Retinal pigment epithelial cell (primary cell): Measurements from ENCODE around the gene PDAP1.

ENCODE experiments used
- DNase-seq: peaks from one replicate; pipeline ENCODE4 v3.0.0-alpha.2; 2010; ENCODE audit warnings: low read depth
- H3K4me3 ChIP-seq: 2 replicates; pipeline ENCODE4 v1.5.1; 2011; ENCODE audit warnings: mild to moderate bottlenecking, low read length, control low read depth, moderate library complexity
- CTCF ChIP-seq: conservative IDR thresholded peaks from 2 replicates; pipeline ENCODE4 v1.5.1; 2011; ENCODE audit warnings: low read depth, low read length, control low read depth, inconsistent platforms

Gene PDAP1, protein sequence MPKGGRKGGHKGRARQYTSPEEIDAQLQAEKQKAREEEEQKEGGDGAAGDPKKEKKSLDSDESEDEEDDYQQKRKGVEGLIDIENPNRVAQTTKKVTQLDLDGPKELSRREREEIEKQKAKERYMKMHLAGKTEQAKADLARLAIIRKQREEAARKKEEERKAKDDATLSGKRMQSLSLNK

DNA sequence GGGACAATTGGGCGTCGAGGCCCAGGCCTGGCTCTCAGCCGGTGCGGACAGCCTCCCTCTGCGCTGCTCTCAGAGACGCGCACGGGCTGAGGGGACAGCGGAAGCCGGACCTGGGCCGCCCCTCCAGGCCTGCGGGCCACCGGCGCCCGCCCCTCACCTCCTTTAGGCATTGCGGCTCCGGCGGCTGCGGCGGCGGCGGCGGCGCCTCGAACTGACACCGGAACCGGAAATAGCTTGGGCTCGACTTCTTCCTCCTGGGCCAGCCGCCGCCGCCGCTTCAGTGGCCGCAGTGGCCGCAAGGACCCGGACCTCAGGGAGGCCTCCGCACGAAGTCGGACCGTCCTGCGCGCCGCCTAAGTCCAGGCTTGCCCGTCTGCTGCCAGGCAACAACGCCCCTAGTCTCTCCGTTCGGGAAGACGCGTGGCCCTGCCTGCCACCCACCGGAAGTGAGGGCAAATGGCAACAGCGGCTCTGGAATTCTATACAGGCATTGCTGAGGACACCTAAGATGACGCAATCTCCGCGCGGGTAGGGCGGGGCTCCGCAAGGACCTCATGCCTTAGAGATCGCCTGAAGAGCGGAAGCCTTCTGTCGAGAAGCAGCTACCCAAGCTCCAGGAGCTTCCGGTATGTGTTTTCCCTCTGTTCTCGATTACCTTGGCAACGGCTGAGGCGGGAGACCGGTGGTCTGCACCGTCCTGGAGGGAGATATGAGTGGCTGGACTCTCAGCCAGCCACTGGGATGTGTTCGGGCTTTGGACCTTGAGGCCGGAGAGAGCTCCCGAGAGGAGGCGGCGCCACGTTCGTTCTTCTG lies at the start of gene PDAP1, which contains the start of gene BUD31:
PDAP1 (minus strand) TSS at position 219 of the 813 bp plus-strand sequence; CDS start at position 170, 49 bp downstream.
BUD31 (plus strand) TSS at position 591 of the 813 bp plus-strand sequence. CDS start 2,124 bp downstream, outside the sequence.
- peak within 1 kb of the TSS; percentile 99 for H3K4me3 ChIP-seq
- TF ChIP-seq CTCF, result no peak
- DNase-seq, result peak; percentile 84

GRCh38 chr7:99457650-99458493 lies 49.5 kb upstream of the PDAP1 start:
- no peak for DNase-seq
- H3K4me3 ChIP-seq, result no peak overlapping the region
- TF ChIP-seq CTCF, result no peak

- DNase-seq, result no peak
- H3K4me3 ChIP-seq, result no peak overlapping the region
- TF ChIP-seq CTCF, result no peak
Measured at GRCh38 chr7:99457050-99457649, 48.8 kb upstream of the PDAP1 start.

DNA sequence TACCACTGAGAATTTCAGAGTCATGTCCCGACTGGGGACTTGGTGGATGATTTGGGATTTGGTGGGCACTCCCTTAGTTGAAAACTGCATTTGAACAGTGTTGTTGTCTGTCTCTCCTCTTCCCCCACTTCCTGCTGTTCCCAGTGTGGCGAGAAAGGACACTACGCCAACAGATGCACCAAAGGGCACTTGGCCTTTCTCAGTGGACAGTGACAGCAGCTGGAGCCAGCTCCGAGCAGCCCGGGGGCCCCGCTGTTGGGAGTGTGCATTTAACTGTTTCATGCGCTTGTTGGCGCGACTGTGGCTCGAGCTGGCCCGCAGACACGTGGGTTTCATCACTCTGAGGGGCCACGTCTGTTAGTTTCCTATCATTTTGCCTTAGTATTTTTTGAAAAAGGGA lies 47.9 kb upstream of the PDAP1 start:
- H3K4me3 ChIP-seq, result no peak overlapping the region
- TF ChIP-seq CTCF, result no peak
- no peak for DNase-seq

DNA sequence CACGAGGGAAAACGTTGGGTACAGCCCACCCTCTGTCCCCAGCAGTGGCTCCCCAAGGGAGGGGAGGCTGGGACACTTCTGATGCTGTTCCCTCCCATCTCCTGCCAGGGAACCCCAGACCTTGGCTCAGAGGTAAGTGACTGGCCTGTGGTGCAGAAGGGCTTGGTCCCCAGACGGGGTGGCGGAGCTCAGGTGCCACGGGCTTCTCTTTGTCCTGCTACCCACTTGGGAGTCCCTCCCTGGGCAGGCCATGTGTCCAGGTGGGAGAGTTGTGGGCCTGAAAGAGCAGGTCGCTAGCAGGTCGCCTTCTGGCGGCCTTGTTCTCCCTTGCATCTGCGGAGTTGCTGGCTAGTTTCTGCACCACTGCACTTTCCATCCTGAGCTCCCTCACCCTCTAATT lies 47.5 kb upstream of the PDAP1 start:
- DNase-seq, result no peak
- TF ChIP-seq CTCF, result no peak
- no peak overlapping the region for H3K4me3 ChIP-seq

- TF ChIP-seq CTCF, result no peak
- no peak for DNase-seq
- H3K4me3 ChIP-seq, result no peak overlapping the region
Measured at GRCh38 chr7:99453105-99453504, 44.7 kb upstream of the PDAP1 start.
